Ishikawa (cell line): ENCODE data around the gene TMCC3.

ENCODE experiments used
- CREB1 ChIP-seq: IDR thresholded peaks from 2 replicates; pipeline ENCODE4 v1.6.1; 2012; ENCODE audit warnings: low read depth
- EGR1 ChIP-seq: IDR thresholded peaks from 2 replicates; pipeline ENCODE4 v1.6.1; 2012
- EP300 ChIP-seq: IDR thresholded peaks from 2 replicates; pipeline ENCODE4 v1.6.1; 2012; ENCODE audit warnings: borderline replicate concordance
- NFIC ChIP-seq: IDR thresholded peaks from 2 replicates; pipeline ENCODE4 v1.6.1; 2012
- RAD21 ChIP-seq: IDR thresholded peaks from 2 replicates; pipeline ENCODE4 v1.6.1; 2012; ENCODE audit warnings: low read depth
- REST ChIP-seq: IDR thresholded peaks from 2 replicates; pipeline ENCODE4 v1.6.1; 2012; ENCODE audit warnings: low read depth, mild to moderate bottlenecking
- TAF1 ChIP-seq: IDR thresholded peaks from 2 replicates; pipeline ENCODE4 v1.6.1; 2012; ENCODE audit warnings: low read depth, mild to moderate bottlenecking
- TCF12 ChIP-seq: IDR thresholded peaks from 2 replicates; pipeline ENCODE4 v1.6.1; 2012; ENCODE audit warnings: low read depth
- TEAD4 ChIP-seq: IDR thresholded peaks from 2 replicates; pipeline ENCODE4 v1.6.1; 2012
- USF1 ChIP-seq: IDR thresholded peaks from 2 replicates; pipeline ENCODE4 v1.6.1; 2012
- YY1 ChIP-seq: IDR thresholded peaks from 2 replicates; pipeline ENCODE4 v1.6.1; 2012; ENCODE audit warnings: low read depth
- ZBTB7A ChIP-seq: IDR thresholded peaks from 2 replicates; pipeline ENCODE4 v1.6.1; 2012; ENCODE audit warnings: low read depth
- TF ChIP-seq, protein P1 (sequence below): IDR thresholded peaks from 2 replicates; pipeline ENCODE4 v1.6.1; 2012

DNA sequence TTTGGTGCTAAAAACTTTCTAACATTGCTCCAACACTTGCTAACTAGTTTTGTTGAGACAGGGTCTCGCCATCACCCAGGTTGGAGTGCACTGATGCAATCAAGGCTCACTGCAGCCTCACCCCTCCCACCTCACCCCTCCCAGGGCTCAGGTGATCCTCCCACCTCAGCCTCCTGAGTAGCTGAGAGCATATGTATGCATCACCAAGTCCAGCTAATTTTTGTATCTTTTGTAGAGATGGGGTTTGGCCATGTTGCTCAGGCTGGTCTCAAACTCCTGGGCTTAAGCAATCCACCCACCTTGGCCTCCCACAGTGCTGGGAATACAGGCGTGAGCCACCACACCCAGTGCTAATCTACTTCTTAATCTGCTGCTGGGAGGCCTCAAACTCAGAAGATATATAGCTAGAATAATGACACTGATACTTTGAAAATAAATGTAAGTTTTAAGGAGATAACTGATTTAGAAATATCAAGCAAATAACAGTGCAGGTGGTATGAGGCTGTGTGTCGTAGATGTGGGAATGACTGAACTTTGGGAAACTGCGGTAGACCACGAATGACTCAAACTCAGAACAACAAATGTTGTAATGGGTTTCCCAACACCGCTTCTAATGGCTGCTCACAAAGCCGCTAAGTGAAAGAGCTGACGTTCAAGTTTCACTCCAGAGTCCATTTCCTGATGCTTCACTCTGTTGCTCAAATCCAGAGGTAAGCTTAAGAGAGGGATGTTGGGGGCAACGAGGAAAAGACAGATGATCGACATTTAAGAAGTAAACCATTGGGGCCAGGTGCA lies 10.0 kb downstream of the TMCC3 start:
- no peak for TF ChIP-seq REST
- no peak for TF ChIP-seq RAD21
- TF ChIP-seq, protein P1, sequence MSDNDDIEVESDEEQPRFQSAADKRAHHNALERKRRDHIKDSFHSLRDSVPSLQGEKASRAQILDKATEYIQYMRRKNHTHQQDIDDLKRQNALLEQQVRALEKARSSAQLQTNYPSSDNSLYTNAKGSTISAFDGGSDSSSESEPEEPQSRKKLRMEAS: no peak
- TF ChIP-seq EGR1: no peak
- no peak for TF ChIP-seq TEAD4
- no peak for TF ChIP-seq NFIC
- no peak for TF ChIP-seq USF1
- TF ChIP-seq CREB1: no peak
- no peak for TF ChIP-seq YY1
- TF ChIP-seq ZBTB7A: no peak
- TF ChIP-seq EP300: no peak
- no peak for TF ChIP-seq TCF12
- no peak for TF ChIP-seq TAF1
